Activated CD4-positive, alpha-beta T cell treated with anti-CD3 and anti-CD28 coated beads, Interleukin-2, Interleukin-4, amounts not matched to agents 100 ng/mL and 50 ng/mL, durations not matched to agents 16 hours and 8 hours (primary cell): Measurements from ENCODE around the gene RSRC2.
"Not testable (repeated sequence)": the region's sequence is repeated elsewhere in the genome, so short reads cannot be mapped to it uniquely, and the experiment has no call there.

Source experiments
- DNase-seq: peaks from one replicate; pipeline ENCODE4 v3.0.0-alpha.2; 2020; ENCODE audit warnings: low spot score

The RSRC2 gene

DNA sequence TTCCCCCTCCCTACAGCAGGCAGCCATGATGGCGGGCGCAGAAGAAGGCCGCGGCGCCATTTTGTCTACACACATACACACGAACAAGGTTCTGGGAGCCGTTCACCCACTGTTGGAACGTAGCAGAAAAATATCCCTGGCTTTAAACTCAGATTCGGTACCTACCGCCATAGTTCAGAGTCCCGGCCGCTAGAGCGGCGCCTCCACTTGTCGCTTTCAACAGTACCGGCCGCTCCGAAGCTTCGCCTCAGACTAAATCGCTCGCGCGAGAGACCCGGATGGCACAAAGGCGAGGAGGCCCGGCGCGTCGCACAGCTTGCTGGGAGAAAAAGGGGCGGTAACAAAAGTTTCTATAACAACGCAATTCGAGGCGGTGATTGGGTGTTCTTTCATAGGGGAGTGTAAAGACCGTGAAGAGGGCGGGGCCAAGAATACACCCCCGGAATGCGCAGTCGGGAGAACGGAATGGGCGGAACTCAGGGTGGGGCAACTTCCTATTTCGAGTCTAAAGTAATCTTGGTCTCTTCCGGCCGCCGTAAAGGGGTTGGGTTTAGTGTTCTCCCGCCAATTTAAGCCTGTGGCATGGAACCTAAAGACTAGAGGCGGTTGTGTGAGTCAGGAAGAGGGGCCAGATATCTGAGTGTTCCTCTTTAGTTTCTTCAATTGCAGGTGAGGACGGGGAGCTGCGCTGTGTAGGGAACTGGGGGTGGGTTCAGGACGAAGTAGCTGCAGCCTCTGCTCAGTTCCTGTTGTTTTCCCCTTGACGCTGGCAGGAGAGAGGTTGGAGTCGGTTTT lies at the start of gene RSRC2, which contains the start of gene KNTC1:
Gene RSRC2 (minus strand): TSS at position 254 of the 795 bp plus-strand sequence. CDS start 83 bp downstream, at position 171.
Gene KNTC1 (plus strand): TSS at position 567 of the 795 bp plus-strand sequence. CDS start 2,815 bp downstream, outside the sequence.
- peak; percentile 100 for DNase-seq

DNA sequence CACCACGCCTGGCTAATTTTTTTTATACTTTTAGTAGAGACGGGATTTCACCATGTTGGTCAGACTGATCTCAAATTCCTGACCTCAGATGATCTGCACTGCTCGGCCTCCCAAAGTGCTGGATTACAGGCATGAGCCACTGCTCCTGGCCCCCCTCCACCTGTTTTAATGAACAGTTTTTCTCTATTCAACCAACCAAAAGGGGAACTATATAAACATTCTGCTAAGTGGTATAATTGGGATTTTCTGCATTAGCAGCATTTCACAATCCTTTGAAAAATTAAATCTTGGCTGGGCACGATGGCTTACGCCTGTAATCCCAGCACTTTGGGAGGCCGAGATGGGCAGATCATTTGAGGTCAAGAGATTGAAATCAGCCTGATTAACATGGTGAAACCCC lies 45.1 kb upstream of the RSRC2 start:
- DNase-seq, result no peak

- DNase-seq, result not testable (repeated sequence)
These were observed 43.3 kb upstream of the RSRC2 start for GRCh38 chr12:122570006-122570405.

DNA sequence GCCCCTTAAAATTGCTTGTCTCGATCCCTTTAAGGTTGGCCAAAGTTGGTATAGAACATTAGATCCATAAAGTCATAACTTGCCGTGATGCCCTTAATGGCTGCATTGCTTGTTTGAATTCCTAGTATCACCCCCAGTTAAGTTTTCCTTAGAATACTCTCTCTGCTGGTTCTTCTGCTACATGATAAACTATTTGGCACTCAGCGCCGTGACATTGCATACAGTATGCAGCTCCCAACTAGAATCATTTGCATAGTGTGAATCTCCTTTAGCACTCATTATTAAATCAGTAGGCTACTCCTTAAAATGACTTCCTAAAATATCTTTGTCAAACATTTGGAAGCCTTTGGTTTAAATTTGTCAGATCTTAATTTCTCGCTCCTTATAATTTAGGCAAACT lies 42.6 kb upstream of the RSRC2 start:
- no peak for DNase-seq

DNA sequence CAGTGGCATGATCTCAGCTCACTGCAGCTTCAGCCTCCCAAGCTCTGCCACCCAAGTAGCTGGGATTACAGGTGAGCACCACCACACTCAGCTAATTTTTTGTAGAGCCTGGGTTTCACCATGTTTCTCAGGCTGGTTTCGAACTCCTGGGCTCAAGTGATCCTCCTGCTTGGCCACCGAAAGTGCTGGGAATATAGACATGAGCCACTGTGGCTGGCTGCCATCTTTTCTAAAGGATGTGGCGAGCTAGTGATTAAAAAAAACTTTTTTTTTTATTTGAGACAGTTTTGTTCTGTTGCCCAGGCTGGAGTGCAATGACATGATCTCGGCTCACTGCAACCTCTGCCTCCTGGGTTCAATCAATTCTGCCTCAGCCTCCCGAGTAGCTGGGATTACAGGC lies 40.1 kb upstream of the RSRC2 start:
- not testable (repeated sequence) for DNase-seq

- no peak for DNase-seq
These were observed 36.6 kb upstream of the RSRC2 start for GRCh38 chr12:122563361-122563760.

GRCh38 chr12:122560138-122560537 lies 33.4 kb upstream of the RSRC2 start:
- no peak for DNase-seq

GRCh38 chr12:122558745-122559641 lies 32.3 kb upstream of the RSRC2 start:
- no peak for DNase-seq

DNA sequence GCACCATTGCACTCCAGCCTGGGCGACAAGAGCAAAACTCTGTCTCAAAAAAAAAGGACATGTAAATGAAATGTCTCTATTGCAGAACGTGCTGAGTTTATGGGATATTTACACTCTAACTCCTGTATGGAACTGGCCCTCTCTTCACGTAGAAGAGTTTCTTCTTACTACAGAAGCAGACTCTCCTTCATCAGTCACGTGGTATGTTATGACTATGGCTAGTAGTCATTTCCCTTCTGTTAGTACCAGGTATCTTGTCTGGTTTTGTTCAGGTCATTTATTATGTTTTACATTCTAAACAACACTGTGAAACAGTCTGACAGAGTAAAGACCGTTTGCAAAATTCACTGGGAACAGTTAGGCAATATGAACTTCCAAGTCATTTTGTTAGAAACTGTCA lies 20.6 kb upstream of the RSRC2 start:
- no peak for DNase-seq

DNA sequence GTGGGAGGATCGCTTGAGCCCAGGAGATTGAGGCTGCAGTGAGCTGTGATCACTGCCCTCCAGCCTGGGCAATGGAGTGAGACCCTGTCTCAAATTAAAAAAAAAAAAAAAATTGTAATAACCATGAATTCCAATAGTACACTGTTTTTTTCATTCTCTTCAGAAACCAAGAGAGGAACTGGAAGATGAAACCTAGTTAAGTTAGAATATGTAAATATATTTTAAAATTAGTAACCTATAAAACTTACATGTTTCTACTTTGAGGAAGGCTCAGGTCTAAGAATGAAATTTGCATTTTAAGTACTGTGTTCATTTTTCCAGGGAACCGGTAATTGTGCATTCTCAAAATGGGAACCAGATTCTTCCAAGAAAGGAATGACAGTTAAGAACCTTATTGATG lies 19.1 kb upstream of the RSRC2 start:
- no peak for DNase-seq

DNA sequence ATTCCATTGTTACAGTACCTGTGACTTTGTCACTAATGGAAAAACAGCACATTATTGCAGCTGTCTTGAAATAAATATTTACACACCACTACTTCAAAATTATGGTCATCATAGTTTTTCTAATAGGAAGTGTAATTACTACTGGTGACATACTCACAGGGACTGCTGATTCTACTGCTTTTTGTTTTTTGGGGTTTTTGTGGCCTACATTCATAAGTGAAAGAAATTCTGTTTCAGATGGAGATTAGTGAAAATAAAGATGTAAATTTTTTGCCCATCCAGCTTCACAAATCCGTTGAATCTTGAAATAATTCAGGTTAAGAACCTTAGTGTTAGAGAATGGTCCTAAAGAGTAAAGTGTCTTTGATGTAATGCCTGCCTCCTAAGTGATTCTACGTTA lies 17.8 kb upstream of the RSRC2 start:
- no peak for DNase-seq

GRCh38 chr12:122538496-122538895 lies 11.8 kb upstream of the RSRC2 start:
- no peak for DNase-seq

DNA sequence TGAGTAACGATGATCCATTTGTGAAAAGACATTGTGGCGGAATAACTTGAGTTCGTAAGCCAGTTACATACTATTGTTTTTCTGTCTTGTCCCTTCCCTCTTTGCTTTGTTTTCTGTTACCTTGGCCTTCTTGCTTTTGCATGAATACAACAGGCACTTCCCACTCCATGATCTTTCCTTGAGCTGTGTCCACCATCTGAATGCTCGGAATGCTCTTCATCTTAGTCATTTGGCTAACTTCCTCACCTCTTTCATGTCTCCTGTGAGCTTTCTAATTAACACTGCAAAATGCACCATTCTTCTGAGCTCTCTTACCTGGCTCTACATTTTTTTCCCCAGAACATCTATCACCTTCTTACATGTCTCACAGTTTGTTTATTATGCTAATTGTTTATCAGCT lies 10.3 kb upstream of the RSRC2 start:
- no peak for DNase-seq

DNA sequence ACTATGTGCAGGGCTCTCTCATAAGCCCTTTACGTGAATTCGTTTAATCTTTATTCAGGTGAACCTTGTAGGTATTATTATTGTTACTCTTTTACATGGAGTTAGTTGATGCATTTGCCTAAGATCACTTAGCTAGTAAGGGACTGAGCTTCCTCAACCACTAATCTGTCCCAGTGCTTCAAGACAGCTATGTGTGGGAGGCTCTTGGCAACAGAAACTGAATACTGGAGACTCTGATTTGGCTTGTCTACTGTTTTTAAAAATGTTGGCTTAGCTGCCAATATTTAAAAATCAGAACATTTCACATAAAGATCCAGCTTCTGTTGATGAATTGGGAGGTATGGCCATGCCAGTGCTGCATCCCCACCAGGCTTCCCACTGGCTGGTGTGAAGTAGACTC lies 7.1 kb upstream of the RSRC2 start:
- no peak for DNase-seq

DNA sequence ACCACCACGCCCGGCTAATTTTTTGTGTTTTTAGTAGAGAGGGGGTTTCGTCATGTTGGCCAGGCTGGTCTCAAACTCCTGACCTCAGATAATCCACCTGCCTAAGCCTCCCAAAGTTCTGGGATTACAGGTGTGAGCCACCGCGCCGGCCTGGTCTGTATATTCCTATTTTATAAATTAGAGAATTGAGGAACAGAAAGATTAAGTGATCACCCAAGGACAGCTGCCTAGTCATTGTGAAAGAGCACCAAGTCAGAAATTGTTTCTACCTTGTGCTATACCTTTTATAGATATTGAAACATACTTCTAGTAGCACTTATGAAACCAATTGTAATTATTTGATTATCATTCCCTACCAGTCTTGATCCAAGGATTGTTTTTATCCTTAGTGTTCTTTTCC lies 2.3 kb upstream of the RSRC2 start:
- no peak for DNase-seq

DNA sequence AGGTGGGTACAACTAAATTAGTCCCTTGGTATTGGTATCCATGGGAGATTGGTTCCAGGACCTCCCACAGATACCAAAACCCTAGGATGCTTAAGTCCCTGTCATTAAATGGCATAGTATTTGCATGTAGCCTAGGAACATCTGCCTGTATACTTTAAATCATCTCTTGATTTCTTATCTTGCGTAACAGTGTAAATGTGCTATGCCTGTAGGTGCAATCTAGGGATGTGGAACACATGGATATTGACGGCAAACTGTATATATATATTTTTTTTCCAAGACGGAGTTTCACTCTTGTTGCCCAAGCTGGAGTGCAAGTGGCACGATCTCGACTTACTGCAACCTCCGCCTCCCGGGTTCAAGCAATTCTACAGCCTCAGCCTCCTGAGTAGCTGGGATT lies 1.8 kb upstream of the RSRC2 start:
- no peak for DNase-seq

- peak; percentile 48 for DNase-seq
These were observed 775 bp upstream of the RSRC2 start for GRCh38 chr12:122527478-122527944.

- no peak for DNase-seq
These were observed 2.7 kb downstream of the RSRC2 start for GRCh38 chr12:122523846-122524718.

GRCh38 chr12:122523280-122523679 lies 3.5 kb downstream of the RSRC2 start:
- DNase-seq, result no peak

- DNase-seq, result no peak
These were observed 6.1 kb downstream of the RSRC2 start for GRCh38 chr12:122520676-122521075.

DNA sequence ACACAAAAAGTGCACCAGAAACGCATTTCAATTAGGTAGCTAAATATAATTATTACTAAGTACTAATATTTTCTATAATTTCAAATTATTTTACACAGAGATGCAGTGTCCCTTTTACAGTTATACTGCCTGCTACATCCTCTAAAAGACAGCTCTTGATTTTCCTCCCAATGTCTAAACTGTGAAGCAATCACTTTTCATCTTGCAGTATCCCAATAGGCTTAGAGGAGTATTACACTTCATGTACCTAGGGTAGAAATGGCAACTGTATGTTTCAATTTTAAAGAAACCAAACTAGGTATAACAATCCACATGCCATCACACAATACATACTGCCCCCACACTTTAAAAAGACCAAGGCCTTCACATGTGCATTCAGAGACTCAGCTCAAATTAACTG lies 7.3 kb downstream of the RSRC2 start:
- DNase-seq, result no peak

DNA sequence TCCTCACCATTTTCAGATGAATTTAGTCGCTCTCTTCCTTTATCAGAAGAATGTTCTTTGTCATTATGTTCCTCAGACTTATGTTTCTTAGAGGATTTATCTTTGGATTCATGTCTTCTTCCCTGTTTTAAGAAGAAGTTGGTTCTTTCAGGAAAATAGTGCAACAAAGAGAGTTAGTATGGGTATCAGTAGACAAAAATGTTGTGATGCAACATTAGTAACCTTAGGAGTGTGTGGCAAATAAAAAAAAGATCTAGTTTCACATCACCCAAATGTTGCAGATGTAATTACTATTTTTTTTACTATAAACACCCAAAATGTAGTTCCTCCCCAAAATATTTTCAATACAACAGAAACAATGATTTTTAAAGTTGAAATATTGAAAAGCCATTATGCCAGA lies 7.8 kb downstream of the RSRC2 start:
- DNase-seq, result no peak
